ENCODE data around the gene NIM1K. TPM values are rescaled to one million over a fixed set of nuclear protein-coding genes. Genes with fewer than 3 reads are reported as not detected.

The NIM1K gene
- total and polyA plus RNA-seq, 2 of the 4 experiments (the other 2 are of a cell fraction) = 0.54 to 0.68 TPM

DNA sequence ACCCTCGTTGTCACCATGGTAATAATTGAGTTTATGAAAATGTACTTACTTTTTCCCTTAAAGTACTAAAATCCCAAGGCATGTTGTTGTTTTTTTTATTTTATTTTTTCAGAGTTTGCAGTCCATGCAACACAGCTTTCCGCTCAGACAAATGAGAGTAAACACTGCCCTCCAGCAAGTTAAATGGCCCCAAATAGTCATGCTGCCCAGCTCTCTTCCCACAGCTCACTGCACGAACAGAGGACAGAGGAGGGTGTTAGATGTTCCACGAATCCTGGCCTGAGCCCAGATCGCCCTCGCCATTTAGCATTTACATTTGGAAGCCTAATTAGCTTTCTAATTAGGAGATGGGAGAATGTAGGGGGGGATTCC lies 1.9 kb downstream of the NIM1K start:
- Histone ChIP-seq H3K27ac (ENCODE audit: insufficient read depth, low read length) (peak overlapping the region; percentile 47; the same call in 1 of the 2 replicates), H4K91ac (ENCODE audit: insufficient read depth, low read depth, low read length) (no peak overlapping the region), H3K27me3 (ENCODE audit: control insufficient read depth, insufficient read depth, low read length) (no peaks in the 10 kb centered on the region), H2AK9ac (replicated peaks; ENCODE audit: low read depth, low read length, poor library complexity) (no peak overlapping the region), H2BK120ac (ENCODE audit: low read depth, low read length) (no peak overlapping the region), H3K23ac (ENCODE audit: low read depth, low read length) (no peak overlapping the region), H3K4me2 (ENCODE audit: low read depth, low read length) (peak overlapping the region; percentile 94), H3K9me1 (ENCODE audit: insufficient read depth, low read length) (no peaks in the 10 kb centered on the region), H3K9me3 (ENCODE audit: control insufficient read depth, insufficient read depth, low read length) (no peaks in the 10 kb centered on the region), H3K36me3 (ENCODE audit: control insufficient read depth, insufficient read depth, low read length) (no peaks in the 10 kb centered on the region), H3K18ac (ENCODE audit: low read depth, low read length) (no peak overlapping the region), H3K4ac (ENCODE audit: low read depth, low read length) (no peak overlapping the region), H3K9ac (ENCODE audit: low read depth, low read length) (no peak overlapping the region), H3K56ac (ENCODE audit: extremely low read depth, insufficient read depth, low read length) (no peak overlapping the region), H3K79me1 (ENCODE audit: low read depth in 1 of 2, low read length in 2 of 2) (no peaks in the 10 kb centered on the region), H4K20me1 (ENCODE audit: insufficient read depth, low read length) (no peaks in the 10 kb centered on the region), H2BK5ac (ENCODE audit: low read depth, low read length, poor library complexity, severe bottlenecking) (no peak overlapping the region), H3K4me3 (ENCODE audit: insufficient read depth, low read depth, low read length) (no peak overlapping the region), H4K5ac (ENCODE audit: low read depth, low read length) (no peak overlapping the region), H4K8ac (ENCODE audit: low read depth in 2 of 2, low read length in 2 of 2) (no peak overlapping the region), H2AK5ac (ENCODE audit: low read depth, low read length) (no peak overlapping the region), H2BK20ac (ENCODE audit: low read depth, low read length) (no peak overlapping the region), H2AFZ (replicated peaks; ENCODE audit: low read length, poor library complexity) (peak overlapping the region; percentile 67), H3K4me1 (ENCODE audit: control insufficient read depth, insufficient read depth, low read length) (peaks cover 3% of the 10 kb centered on the region), H2BK15ac (ENCODE audit: low read depth, low read length) (no peak overlapping the region), H3K14ac (replicated peaks; ENCODE audit: low read depth, low read length) (0 out of 2 replicates have a peak overlapping the region, but pooled peaks have one; percentile 6)
- in situ Hi-C loops (cut with MboI; ENCODE audit: low sequenced_read_pairs) (no loop called here), dilution Hi-C loops (cut with HindIII; ENCODE audit: low sequenced_read_pairs, unreplicated experiment) (no loop called here), intact Hi-C loops (cut with micrococcal nuclease) (loop anchor here (5.0 kb wide), 1 partner anchor 72 kb away; the partner anchor contains the start of gene ZNF131)
- DNase-seq (no peak), ATAC-seq (ENCODE audit: low read depth) (peak; percentile 36)
- ChIA-PET POLR2A (ENCODE audit: unreplicated experiment) (interaction anchor here (0.6 kb wide), 1 partner anchor 50 kb away, joined by 5 read pairs; no protein-coding TSS in a partner anchor), CTCF (interaction anchor here (0.7 to 1.0 kb wide), 2 partner anchors 73 to 285 kb away, joined by 3 to 4 read pairs; no protein-coding TSS in a partner anchor)
- TF ChIP-seq MAFK (IDR thresholded peaks at IDR 0.05; ENCODE audit: low read depth, low read length) = no peak
- TF ChIP-seq POLR2A (IDR thresholded peaks at IDR 0.05; ENCODE audit: low read depth, low read length) = no peak
- no peak for TF ChIP-seq SMC3 (IDR thresholded peaks at IDR 0.05; ENCODE audit: low read depth, low read length)
- no TSS peak for BruUV-seq (replicated peaks)
- no CpG with 5 or more reads among the region's 6 CpGs for WGBS, 2 experiments (ENCODE audit: extremely low coverage in 2 of 2, insufficient read length in 1 of 2)

Measured in IMR-90 (cell line).